Uterus (tissue), 4 donors: ENCODE data around the gene APPBP2. TPM values are rescaled to one million over a fixed set of nuclear protein-coding genes. Genes with fewer than 3 reads are reported as not detected.

Experiments
- DNase-seq, 2 donors: peaks; one replicate each; pipeline ENCODE4 v3.0.0-alpha.2; 2019 to 2020
- H3K27ac ChIP-seq, 2 donors: fragments of 200-600 bp; sonication (generic); 1 replicate in 1 of 2; 2 replicates in 1 of 2; pipeline ENCODE4 v1.5.1; 2016 to 2018
- H3K27me3 ChIP-seq, 2 donors: fragments of 200-600 bp; sonication (generic); one replicate each; pipeline ENCODE4 v1.5.1; 2018 to 2019; ENCODE audit warnings: control low read depth in 1 of 2
- H3K36me3 ChIP-seq, 2 donors: fragments of 200-600 bp; sonication (generic); one replicate each; pipeline ENCODE4 v1.5.1; 2019; ENCODE audit warnings: control low read depth in 1 of 2
- H3K4me1 ChIP-seq, 2 donors: fragments of 200-600 bp; sonication (generic); one replicate each; pipeline ENCODE4 v1.5.1; 2018 to 2019; ENCODE audit warnings: control low read depth in 1 of 2
- H3K4me3 ChIP-seq, 2 donors: fragments of 200-600 bp; sonication (generic); 1 replicate in 1 of 2; 2 replicates in 1 of 2; pipeline ENCODE4 v1.5.1; 2018 to 2019; ENCODE audit warnings: mild to moderate bottlenecking in 1 of 2
- H3K9me3 ChIP-seq, 2 donors: fragments of 200-600 bp; sonication (generic); one replicate each; pipeline ENCODE4 v1.5.1; 2019; ENCODE audit warnings: control low read depth in 1 of 2
- CTCF ChIP-seq, 4 experiments: fragments of 200-600 bp in 2 of 4; fragments of 450-650 bp in 2 of 4; sonication (generic) in 2 of 4; IDR thresholded peaks; one replicate each; pipeline ENCODE4 v1.5.1; 2016 to 2019; ENCODE audit warnings: antibody characterized with exemption in 4 of 4, mild to moderate bottlenecking in 2 of 4, moderate library complexity in 1 of 4
- POLR2A ChIP-seq, 2 donors: fragments of 450-650 bp; IDR thresholded peaks; one replicate each; pipeline ENCODE4 v1.6.1; 2016; ENCODE audit warnings: antibody characterized with exemption in 2 of 2, mild to moderate bottlenecking in 1 of 2, moderate library complexity in 1 of 2
- intact Hi-C: fragments of 100-400 bp; cut with DNase I; formaldehyde crosslinking; loops from one replicate; pipeline ENCODE4 v1.15.1; 2023; ENCODE audit warnings: low total_unique reads
- total RNA-seq, 4 donors: library from RNA; depleted of rRNA in 3 of 4; stranded (reverse); fragments of >200 nt in 3 of 4; gene quantifications; one replicate each; pipeline versions ENCODE4 v1.1.0 to v1.2.4, GENCODE V29; 2014 to 2023
- donor health status: DM: yes; HTN: yes; CAD: no.

The APPBP2 gene
- total RNA-seq, 4 donors from 2014 or later: 13.8 to 103 (median 36.2) TPM

GRCh38 chr17:60457148-60457547 is 68.9 kb downstream of the APPBP2 start:
- no peak overlapping the region for H3K4me3 ChIP-seq
- no peaks in the 10 kb centered on the region for H3K4me1 ChIP-seq
- no peaks in the 10 kb centered on the region for H3K9me3 ChIP-seq
- intact Hi-C loops: no loop called here
- TF ChIP-seq CTCF (IDR thresholded peaks at IDR 0.05) (no peak), POLR2A (IDR thresholded peaks at IDR 0.05) (no peak)
- H3K36me3 ChIP-seq: no peaks in the 10 kb centered on the region
- H3K27ac ChIP-seq: no peak overlapping the region
- H3K27me3 ChIP-seq: no peaks in the 10 kb centered on the region
- DNase-seq: no peak

- no peak for DNase-seq
- Histone ChIP-seq H3K4me1 (no peaks in the 10 kb centered on the region), H3K27me3 (no peaks in the 10 kb centered on the region), H3K27ac (no peak overlapping the region), H3K4me3 (no peak overlapping the region), H3K9me3 (no peaks in the 10 kb centered on the region), H3K36me3 (no peaks in the 10 kb centered on the region)
- TF ChIP-seq CTCF (IDR thresholded peaks at IDR 0.05) (no peak), POLR2A (IDR thresholded peaks at IDR 0.05) (no peak)
- intact Hi-C loops: no loop called here
Measured at GRCh38 chr17:60455378-60455777, 70.7 kb downstream of the APPBP2 start.

GRCh38 chr17:60451965-60452364 is 74.1 kb downstream of the APPBP2 start:
- no peak for TF ChIP-seq POLR2A (IDR thresholded peaks at IDR 0.05)
- TF ChIP-seq CTCF (IDR thresholded peaks at IDR 0.05): no peak
- DNase-seq: no peak
- H3K27me3 ChIP-seq: no peaks in the 10 kb centered on the region
- no peaks in the 10 kb centered on the region for H3K4me1 ChIP-seq
- no peak overlapping the region for H3K4me3 ChIP-seq
- no peaks in the 10 kb centered on the region for H3K36me3 ChIP-seq
- H3K27ac ChIP-seq: no peak overlapping the region
- intact Hi-C loops: no loop called here
- H3K9me3 ChIP-seq: no peaks in the 10 kb centered on the region

GRCh38 chr17:60451071-60451470 is 75.0 kb downstream of the APPBP2 start:
- Histone ChIP-seq H3K36me3 (no peaks in the 10 kb centered on the region), H3K27me3 (no peaks in the 10 kb centered on the region), H3K4me1 (no peaks in the 10 kb centered on the region), H3K9me3 (no peaks in the 10 kb centered on the region), H3K4me3 (no peak overlapping the region), H3K27ac (no peak overlapping the region)
- TF ChIP-seq CTCF (IDR thresholded peaks at IDR 0.05) (no peak), POLR2A (IDR thresholded peaks at IDR 0.05) (no peak)
- intact Hi-C loops: no loop called here
- DNase-seq: no peak

- Histone ChIP-seq H3K4me1 (peaks cover 0 to 8% of the 10 kb centered on the region in 2 donors), H3K4me3 (no peak overlapping the region), H3K27me3 (no peaks in the 10 kb centered on the region), H3K36me3 (no peaks in the 10 kb centered on the region), H3K9me3 (no peaks in the 10 kb centered on the region), H3K27ac (no peak overlapping the region)
- DNase-seq: no peak
- TF ChIP-seq CTCF (IDR thresholded peaks at IDR 0.05) (no peak), POLR2A (IDR thresholded peaks at IDR 0.05) (no peak)
- intact Hi-C loops: no loop called here
Measured at GRCh38 chr17:60447375-60447774, 78.7 kb downstream of the APPBP2 start.
